H1 (cell line): ENCODE data around the gene UBE2D4. TPM values are rescaled to one million over a fixed set of nuclear protein-coding genes. Genes with fewer than 3 reads are reported as not detected.
"Not testable (repeated sequence)": the region's sequence is repeated elsewhere in the genome, so short reads cannot be mapped to it uniquely, and the experiment has no call there.

Source experiments
- CTCF ChIA-PET: fragments of 300-600 bp; sonication (Branson Sonifier 250); formaldehyde crosslinking; loops from one replicate; lab custom pipeline; 2021; ENCODE audit not compliant: partially characterized antibody; lab: Charles Lee
- POLR2A ChIA-PET: fragments of 300-600 bp; sonication (Branson Sonifier 250); formaldehyde crosslinking; loops from one replicate; lab custom pipeline; 2021; ENCODE audit warnings: inconsistent platforms; ENCODE audit not compliant: partially characterized antibody; lab: Charles Lee
- DNase-seq, 2 experiments: peaks; one replicate each; pipeline versions ENCODE4 v3.0.0 to v3.0.0-alpha.2; 2010 to 2022; ENCODE audit warnings: low spot score in 2 of 2, low read depth in 1 of 2, mixed read lengths in 1 of 2
- FAIRE-seq: peaks from 2 replicates; lab custom pipeline; 2011; peaks lifted over from hg19 to GRCh38; lab: Jason Lieb, UNC
- H2AFZ ChIP-seq: 2 replicates; pipeline ENCODE4 v1.8.1; 2012; ENCODE audit warnings: low read length, inconsistent platforms
- H2AK5ac ChIP-seq: 2 replicates; pipeline ENCODE4 v1.6.1; 2013; ENCODE audit warnings: low read depth, low read length
- H2BK120ac ChIP-seq: replicated peaks from 2 replicates; pipeline ENCODE3; 2013; ENCODE audit warnings: low read depth, low read length, inconsistent platforms
- H2BK12ac ChIP-seq: 2 replicates; pipeline ENCODE4 v1.6.1; 2013; ENCODE audit warnings: low read depth, low read length
- H2BK15ac ChIP-seq: 2 replicates; pipeline ENCODE4 v1.6.1; 2013; ENCODE audit warnings: low read length
- H2BK20ac ChIP-seq: 2 replicates; pipeline ENCODE4 v1.6.1; 2013; ENCODE audit warnings: low read length
- H2BK5ac ChIP-seq: 2 replicates; pipeline ENCODE4 v1.6.1; 2013; ENCODE audit warnings: low read depth, low read length
- H3K14ac ChIP-seq: 2 replicates; pipeline ENCODE4 v1.6.1; 2013; ENCODE audit warnings: inconsistent platforms; ENCODE audit not compliant: insufficient read length
- H3K18ac ChIP-seq: 2 replicates; pipeline ENCODE4 v1.6.1; 2013; ENCODE audit warnings: low read length; ENCODE audit errors: extremely low read depth
- H3K23ac ChIP-seq: 2 replicates; pipeline ENCODE4 v1.6.1; 2013; ENCODE audit warnings: inconsistent platforms; ENCODE audit not compliant: insufficient read length
- H3K23me2 ChIP-seq: 2 replicates; pipeline ENCODE4 v1.6.1; 2013; ENCODE audit warnings: low read depth, low read length
- H3K27ac ChIP-seq: 2 replicates; pipeline ENCODE4 v1.6.1; 2011; ENCODE audit warnings: low read depth, low read length, inconsistent platforms
- H3K27me3 ChIP-seq, 4 experiments: replicated peaks in 1 of 4; 1 replicate in 1 of 4; 2 replicates in 3 of 4; pipeline versions ENCODE4 v1.6.1 to v1.8.1; 2011 to 2013; ENCODE audit warnings: low read length in 3 of 4, mild to moderate bottlenecking in 3 of 4, inconsistent platforms in 2 of 4, mixed read lengths in 2 of 4, moderate library complexity in 1 of 4; ENCODE audit not compliant: control insufficient read depth in 3 of 4, insufficient read depth in 3 of 4; ENCODE audit errors: extremely low read depth in 1 of 4
- H3K36me3 ChIP-seq, 4 experiments: 2 replicates each; pipeline versions ENCODE4 v1.6.1 to v1.8.1; 2011 to 2013; ENCODE audit warnings: mild to moderate bottlenecking in 4 of 4, low read length in 3 of 4, moderate library complexity in 2 of 4, control low read depth in 1 of 4, inconsistent platforms in 1 of 4; ENCODE audit not compliant: insufficient read depth in 4 of 4, control insufficient read depth in 2 of 4
- H3K4ac ChIP-seq: replicated peaks from 2 replicates; pipeline ENCODE3; 2013; ENCODE audit warnings: low read length, low read depth, mixed read lengths, inconsistent platforms; ENCODE audit not compliant: insufficient read length
- H3K4me1 ChIP-seq, 4 experiments: replicated peaks in 1 of 4; 1 replicate in 1 of 4; 2 replicates in 3 of 4; pipeline versions ENCODE4 v1.6.1 to v1.8.1; 2011 to 2013; ENCODE audit warnings: low read length in 3 of 4, inconsistent platforms in 2 of 4, mixed read lengths in 1 of 4; ENCODE audit not compliant: insufficient read depth in 4 of 4, control insufficient read depth in 3 of 4
- H3K4me2 ChIP-seq, 2 experiments: 2 replicates each; pipeline versions ENCODE4 v1.6.1 to v1.8.1; 2011 to 2013; ENCODE audit warnings: low read depth in 2 of 2, low read length in 2 of 2, control low read depth in 1 of 2, inconsistent platforms in 1 of 2, mild to moderate bottlenecking in 1 of 2; ENCODE audit not compliant: insufficient read depth in 1 of 2
- H3K4me3 ChIP-seq, 4 experiments: fragments of 200-600, 300-600 bp in 1 of 4; sonication (generic), shearing (Covaris generic), sonication (Bioruptor Twin) in 1 of 4; 2 replicates each; pipeline versions ENCODE4 v1.5.1 to v1.8.1; 2011 to 2016; ENCODE audit warnings: low read length in 4 of 4, low read depth in 3 of 4, control low read depth in 2 of 4, inconsistent platforms in 2 of 4, mild to moderate bottlenecking in 2 of 4, mixed read lengths in 1 of 4, moderate library complexity in 1 of 4; ENCODE audit not compliant: insufficient read depth in 2 of 4; ENCODE audit errors: extremely low read depth in 1 of 4
- H3K56ac ChIP-seq: replicated peaks from 2 replicates; pipeline ENCODE3; 2013; ENCODE audit warnings: low read depth, mild to moderate bottlenecking, mixed read lengths, low read length, inconsistent platforms; ENCODE audit not compliant: insufficient read length
- H3K79me1 ChIP-seq: 2 replicates; pipeline ENCODE4 v1.6.1; 2013; ENCODE audit warnings: low read depth, low read length, control low read depth
- H3K79me2 ChIP-seq, 2 experiments: 2 replicates each; pipeline versions ENCODE4 v1.6.1 to v1.8.1; 2012 to 2013; ENCODE audit warnings: low read length in 2 of 2, mild to moderate bottlenecking in 2 of 2, inconsistent platforms in 1 of 2; ENCODE audit not compliant: insufficient read depth in 2 of 2, control insufficient read depth in 1 of 2
- H3K9ac ChIP-seq, 4 experiments: replicated peaks in 1 of 4; 1 replicate in 1 of 4; 2 replicates in 3 of 4; pipeline versions ENCODE4 v1.6.1 to v1.8.1; 2011 to 2013; ENCODE audit warnings: low read depth in 3 of 4, low read length in 3 of 4, control low read depth in 2 of 4, mild to moderate bottlenecking in 2 of 4, moderate library complexity in 2 of 4, inconsistent platforms in 1 of 4; ENCODE audit errors: extremely low read depth in 1 of 4
- H3K9me3 ChIP-seq, 2 experiments: 2 replicates each; pipeline versions ENCODE4 v1.6.1 to v1.8.1; 2012 to 2013; ENCODE audit warnings: mild to moderate bottlenecking in 2 of 2, moderate library complexity in 2 of 2, control low read depth in 1 of 2, inconsistent platforms in 1 of 2, low read depth in 1 of 2, low read length in 1 of 2, mixed read lengths in 1 of 2; ENCODE audit not compliant: insufficient read depth in 2 of 2
- H4K20me1 ChIP-seq, 2 experiments: replicated peaks in 1 of 2; 2 replicates each; pipeline versions ENCODE3 to v1.8.1; 2011 to 2013; ENCODE audit warnings: inconsistent platforms in 2 of 2, low read length in 2 of 2, mild to moderate bottlenecking in 1 of 2; ENCODE audit not compliant: insufficient read depth in 2 of 2, control insufficient read depth in 1 of 2
- H4K5ac ChIP-seq: 2 replicates; pipeline ENCODE4 v1.6.1; 2013; ENCODE audit warnings: low read length, low read depth, mixed read lengths, inconsistent platforms; ENCODE audit not compliant: insufficient read length
- H4K8ac ChIP-seq: 2 replicates; pipeline ENCODE4 v1.8.0; 2013; ENCODE audit warnings: mild to moderate bottlenecking, moderate library complexity, low read length, inconsistent platforms; ENCODE audit not compliant: insufficient read depth; ENCODE audit errors: extremely low read depth
- H4K91ac ChIP-seq: replicated peaks from 2 replicates; pipeline ENCODE3; 2013; ENCODE audit warnings: low read length, mixed read lengths, inconsistent platforms; ENCODE audit not compliant: insufficient read length
- WGBS, 2 experiments: shearing (Covaris generic) in 1 of 2; methylation state at CpG; one replicate each; pipeline versions ENCODE4 v1.1.6 to v1.1.7; 2013 to 2015; ENCODE audit warnings: low lambda C conversion rate in 2 of 2, mixed read lengths in 2 of 2, inconsistent platforms in 1 of 2, low coverage in 1 of 2, missing lambda C conversion rate in 1 of 2; ENCODE audit not compliant: insufficient replicate concordance in 2 of 2, insufficient coverage in 1 of 2, insufficient read length in 1 of 2; ENCODE audit errors: extremely low coverage in 1 of 2, missing lambda C conversion rate in 1 of 2; 5-methylcytosine and 5-hydroxymethylcytosine counted together
- polyA plus RNA-seq, 7 experiments: library from polyadenylated mRNA; depleted of rRNA in 3 of 7; stranded (reverse) in 5 of 7; unstranded in 2 of 7; fragments of >200 nt in 5 of 7; fragments of 200-250 nt in 2 of 7; gene quantifications; 1 replicate in 5 of 7; 2 replicates in 1 of 7; 4 replicates in 1 of 7; pipeline versions ENCODE4 v1.2.1 to v1.2.3, GENCODE V29; 2011 to 2013; ENCODE audit warnings: missing spikeins in 2 of 7, mixed read lengths in 2 of 7
- total RNA-seq: library from RNA; stranded (reverse); fragmentation: NEBNext Ultra II Directional; extraction: Animal tissue kit (Norgen Biotek cat#: 25700); gene quantifications from 2 replicates; pipeline ENCODE4 v1.2.1, GENCODE V29; 2021

The UBE2D4 gene
- total and polyA plus RNA-seq, 2 of the 8 experiments (the other 6 are each of a cell fraction or from before 2014, with no cell fraction given) = 3.4 to 9.4 TPM

DNA sequence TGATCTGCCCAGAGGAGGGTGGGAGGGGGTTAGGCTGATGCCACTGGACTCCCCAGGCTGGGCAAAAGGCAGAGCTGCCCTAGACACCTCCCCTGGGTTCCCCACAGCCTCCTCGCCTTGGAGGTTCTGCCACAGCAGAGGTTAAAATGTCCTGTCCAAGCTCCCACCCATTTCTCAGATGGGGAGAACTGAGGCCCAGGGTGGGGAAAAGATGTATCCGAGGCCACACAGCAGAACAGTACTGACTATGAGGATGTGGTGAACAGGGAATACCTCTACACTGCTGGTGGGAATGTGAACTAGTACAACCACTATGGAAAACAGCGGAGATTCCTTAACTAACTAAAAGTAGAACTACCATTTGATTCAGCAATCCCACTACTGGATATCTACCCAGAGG, 40.2 kb downstream of the UBE2D4 start:
- H4K91ac ChIP-seq, POLR2A ChIA-PET, CTCF ChIA-PET, DNase-seq, H3K27me3 ChIP-seq, H3K4me3 ChIP-seq, H3K4me2 ChIP-seq, H3K79me2 ChIP-seq, FAIRE-seq, H3K4ac ChIP-seq, H3K9me3 ChIP-seq, H2BK12ac ChIP-seq, H2BK120ac ChIP-seq, H2BK15ac ChIP-seq, H3K56ac ChIP-seq, H3K27ac ChIP-seq, H4K5ac ChIP-seq, H3K4me1 ChIP-seq, H2AFZ ChIP-seq, H2BK5ac ChIP-seq, H3K23me2 ChIP-seq, H3K36me3 ChIP-seq, H3K79me1 ChIP-seq, H2BK20ac ChIP-seq, H3K9ac ChIP-seq, H3K18ac ChIP-seq, H3K14ac ChIP-seq, H4K20me1 ChIP-seq, H2AK5ac ChIP-seq, H3K23ac ChIP-seq, H4K8ac ChIP-seq: not testable (repeated sequence)
- WGBS, 2 experiments = 90% methylated on average over 3 of the region's 3 CpGs; no CpG with 5 or more reads in 1 of the 2 experiments
